GM13977 (cell line): Measurements from ENCODE around the gene LDLRAD4.

ENCODE experiments used
- DNase-seq: peaks from one replicate; pipeline ENCODE4 v3.0.0; 2012; ENCODE audit warnings: low spot score
- in situ Hi-C: fragments of 300-500 bp; cut with MboI; formaldehyde crosslinking; loops from one replicate; pipeline ENCODE4 v1.12.0; 2022; ENCODE audit warnings: low sequenced_read_pairs, low pct_unique_long_range_greater_than_20kb, mixed read lengths, inconsistent platforms; ENCODE audit not compliant: unreplicated experiment
- TF ChIP-seq, protein P1 (sequence below): IDR thresholded peaks from 2 replicates; pipeline ENCODE4 v1.5.1; 2012; ENCODE audit warnings: mild to moderate bottlenecking, control low read depth; ENCODE audit not compliant: insufficient read depth; ENCODE audit errors: extremely low read depth, missing control alignments

LDLRAD4 gene

GRCh38 chr18:13369353-13369752, 150.8 kb downstream of the LDLRAD4 start:
- DNase-seq: no peak
- in situ Hi-C loops: no loop called here
- TF ChIP-seq, protein P1, sequence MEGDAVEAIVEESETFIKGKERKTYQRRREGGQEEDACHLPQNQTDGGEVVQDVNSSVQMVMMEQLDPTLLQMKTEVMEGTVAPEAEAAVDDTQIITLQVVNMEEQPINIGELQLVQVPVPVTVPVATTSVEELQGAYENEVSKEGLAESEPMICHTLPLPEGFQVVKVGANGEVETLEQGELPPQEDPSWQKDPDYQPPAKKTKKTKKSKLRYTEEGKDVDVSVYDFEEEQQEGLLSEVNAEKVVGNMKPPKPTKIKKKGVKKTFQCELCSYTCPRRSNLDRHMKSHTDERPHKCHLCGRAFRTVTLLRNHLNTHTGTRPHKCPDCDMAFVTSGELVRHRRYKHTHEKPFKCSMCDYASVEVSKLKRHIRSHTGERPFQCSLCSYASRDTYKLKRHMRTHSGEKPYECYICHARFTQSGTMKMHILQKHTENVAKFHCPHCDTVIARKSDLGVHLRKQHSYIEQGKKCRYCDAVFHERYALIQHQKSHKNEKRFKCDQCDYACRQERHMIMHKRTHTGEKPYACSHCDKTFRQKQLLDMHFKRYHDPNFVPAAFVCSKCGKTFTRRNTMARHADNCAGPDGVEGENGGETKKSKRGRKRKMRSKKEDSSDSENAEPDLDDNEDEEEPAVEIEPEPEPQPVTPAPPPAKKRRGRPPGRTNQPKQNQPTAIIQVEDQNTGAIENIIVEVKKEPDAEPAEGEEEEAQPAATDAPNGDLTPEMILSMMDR: no peak

DNA sequence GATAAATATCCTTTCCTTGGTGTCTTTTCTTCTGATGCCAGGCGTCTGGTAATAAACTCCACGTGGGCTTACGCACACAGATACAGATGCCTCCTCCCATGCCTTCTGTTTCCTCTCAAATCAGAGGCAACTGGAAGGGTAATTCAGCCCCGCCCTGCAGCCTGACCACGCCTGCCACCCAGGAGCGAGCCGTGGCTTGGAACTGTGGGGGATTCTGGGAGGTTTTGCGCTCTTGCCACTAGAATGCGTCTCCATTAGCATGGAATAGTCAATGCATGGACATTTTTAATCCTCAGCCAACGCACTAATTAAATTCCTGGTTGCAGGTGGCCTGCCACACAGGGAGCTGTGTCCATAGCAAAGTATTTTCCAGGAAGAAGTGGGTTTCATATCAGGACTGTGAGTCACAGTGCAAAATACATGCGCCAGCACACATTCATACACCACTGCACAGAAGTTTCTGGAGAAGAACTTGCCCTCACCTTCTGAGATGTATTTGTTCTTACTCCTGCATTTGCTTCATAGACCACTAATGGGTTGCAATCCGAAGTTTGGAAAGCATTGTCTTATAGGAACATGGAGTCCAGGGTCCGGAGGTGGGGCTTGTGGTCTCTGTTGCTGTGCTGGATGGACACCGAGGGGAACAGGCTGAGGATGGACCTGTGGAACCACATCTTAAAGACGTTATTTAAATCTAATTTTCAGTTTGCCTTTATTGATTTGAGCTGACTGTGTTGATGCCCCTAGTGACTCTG, 151.4 kb downstream of the LDLRAD4 start:
- DNase-seq: no peak
- TF ChIP-seq, protein P1: no peak
- in situ Hi-C loops: no loop called here

GRCh38 chr18:13370995-13371625, 152.6 kb downstream of the LDLRAD4 start:
- DNase-seq: no peak
- in situ Hi-C loops: no loop called here
- TF ChIP-seq, protein P1: no peak

DNA sequence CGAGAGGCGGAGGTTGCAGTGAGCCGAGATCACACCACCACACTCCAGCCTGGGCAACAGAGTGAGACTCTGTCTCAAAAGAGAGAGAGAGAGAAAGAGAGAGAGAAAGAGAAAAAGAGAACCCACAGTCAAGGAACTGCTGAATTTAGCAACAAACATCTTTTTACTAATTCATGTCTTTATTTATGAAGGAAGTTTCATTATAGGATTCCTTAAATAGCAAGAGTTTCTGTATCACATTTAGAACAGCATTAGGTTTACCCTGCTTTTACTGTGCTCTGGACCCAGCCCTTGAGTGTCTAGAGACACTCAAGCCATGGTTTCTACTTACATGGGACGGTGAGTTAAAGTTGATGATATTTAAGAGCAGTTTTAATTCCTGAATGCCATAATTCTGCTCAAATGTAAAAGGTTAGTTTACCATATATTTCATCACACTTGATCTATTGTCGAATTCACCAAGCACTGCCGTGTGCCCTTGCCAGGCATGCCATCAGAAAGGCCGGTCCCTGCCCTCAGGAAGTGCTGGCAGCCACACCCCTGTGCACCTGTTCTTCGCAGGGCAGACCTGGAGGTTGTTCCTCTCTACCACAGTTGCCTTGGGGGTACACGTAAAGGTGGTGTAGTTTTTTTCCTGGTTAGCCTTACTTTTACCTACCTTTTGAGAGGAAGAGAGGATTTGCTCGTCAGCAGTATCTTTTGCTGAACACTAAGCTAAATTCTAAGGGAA, 153.3 kb downstream of the LDLRAD4 start:
- TF ChIP-seq, protein P1: no peak
- in situ Hi-C loops: no loop called here
- no peak for DNase-seq

GRCh38 chr18:13372531-13372951, 154.0 kb downstream of the LDLRAD4 start:
- TF ChIP-seq, protein P1: no peak
- DNase-seq: no peak
- in situ Hi-C loops: no loop called here

DNA sequence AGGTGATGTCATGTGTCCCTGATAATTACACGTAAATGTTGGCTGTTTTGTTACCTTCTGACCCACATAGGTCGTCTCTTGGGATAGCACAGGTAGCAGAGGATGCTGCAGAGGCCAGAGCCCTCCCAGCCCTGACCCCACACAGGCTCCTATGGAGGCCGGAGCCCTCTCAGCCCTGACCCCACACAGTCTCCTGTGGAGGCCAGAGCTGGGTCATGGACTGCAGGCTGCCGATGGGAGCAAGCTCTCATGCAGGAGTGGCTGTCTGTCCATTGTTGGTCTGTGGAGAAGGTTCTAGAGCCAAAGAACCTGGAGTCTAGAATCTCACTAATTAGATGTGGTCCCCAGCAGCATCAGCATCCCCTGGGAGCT, 155.5 kb downstream of the LDLRAD4 start:
- no peak for DNase-seq
- in situ Hi-C loops: no loop called here
- TF ChIP-seq, protein P1: no peak
